Measurements from ENCODE around the gene IL2RA.

- TF ChIP-seq CTCF (conservative IDR thresholded peaks at IDR 0.05; ENCODE audit: low read depth, low read length) (no peak), EZH2 (IDR thresholded peaks at IDR 0.05; ENCODE audit: low read length, unreplicated experiment) (no peak), EZH2phosphoT487 (IDR thresholded peaks at IDR 0.05; ENCODE audit: borderline replicate concordance, low read length) (no peak)
Observed at GRCh38 chr10:5975641-5976473, 86.3 kb downstream of the IL2RA start.

All from PC-3 (cell line).